GM19395 (cell line): ENCODE data around the gene SETD3.
A peak's percentile ranks its signal among the peaks of the same experiment; 100 is the strongest.

Experiments used
- ATAC-seq: cut with Tn5 transposase; IDR thresholded peaks from one replicate; pipeline ENCODE4 v1.9.1; 2021; ENCODE audit warnings: mild to moderate bottlenecking, moderate library complexity; ENCODE audit not compliant: unreplicated experiment

The SETD3 gene

GRCh38 chr14:99401211-99401610 lies 79.4 kb downstream of the SETD3 start:
- no peak for ATAC-seq

DNA sequence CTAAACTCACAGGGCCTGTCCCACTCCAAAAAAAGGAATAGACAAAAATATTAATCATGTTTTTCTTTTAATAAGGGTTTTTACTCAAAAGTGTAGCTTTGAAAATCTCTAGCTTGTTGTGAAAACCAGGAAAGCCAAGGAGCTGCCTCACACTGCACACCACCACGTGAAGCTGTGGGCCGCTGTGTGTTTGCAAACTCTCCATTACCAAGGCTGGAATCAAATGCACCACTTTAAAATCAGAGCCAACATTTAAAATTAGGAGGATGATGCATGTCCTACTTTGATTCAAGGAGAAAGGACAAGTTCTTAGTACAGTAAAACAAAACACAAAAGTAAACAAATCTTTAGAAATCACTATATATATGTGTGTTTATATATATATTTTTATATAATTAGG lies 83.0 kb downstream of the SETD3 start:
- no peak for ATAC-seq

DNA sequence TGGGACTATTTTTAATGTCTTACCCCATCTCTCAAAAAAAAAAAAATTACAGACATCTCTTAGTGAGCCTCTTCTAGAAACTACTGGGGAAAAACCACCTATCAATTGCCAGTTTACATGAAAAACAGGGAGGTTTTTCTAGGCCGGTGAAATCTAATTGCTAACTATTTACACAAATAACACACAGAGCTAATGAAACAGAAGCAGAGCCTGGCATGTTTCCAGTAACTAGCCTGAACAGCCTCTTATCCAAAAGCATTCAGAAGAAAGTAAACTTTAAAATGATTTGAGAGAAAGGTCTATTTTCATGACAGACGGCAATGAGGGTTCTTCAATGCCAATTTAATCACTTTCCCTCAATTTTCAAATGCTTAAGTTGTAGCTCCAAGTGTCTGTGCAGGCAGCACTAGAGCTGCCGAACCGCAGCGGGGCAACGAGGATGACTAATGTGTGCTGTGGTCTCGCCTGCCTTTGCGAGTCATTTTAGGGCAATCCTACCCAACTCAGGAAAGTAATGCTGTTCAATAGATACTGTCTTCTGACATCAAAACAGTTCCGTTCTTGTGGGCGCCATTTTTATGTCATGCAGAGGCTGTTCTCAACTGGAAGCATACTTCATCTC lies 84.6 kb downstream of the SETD3 start:
- ATAC-seq = no peak

DNA sequence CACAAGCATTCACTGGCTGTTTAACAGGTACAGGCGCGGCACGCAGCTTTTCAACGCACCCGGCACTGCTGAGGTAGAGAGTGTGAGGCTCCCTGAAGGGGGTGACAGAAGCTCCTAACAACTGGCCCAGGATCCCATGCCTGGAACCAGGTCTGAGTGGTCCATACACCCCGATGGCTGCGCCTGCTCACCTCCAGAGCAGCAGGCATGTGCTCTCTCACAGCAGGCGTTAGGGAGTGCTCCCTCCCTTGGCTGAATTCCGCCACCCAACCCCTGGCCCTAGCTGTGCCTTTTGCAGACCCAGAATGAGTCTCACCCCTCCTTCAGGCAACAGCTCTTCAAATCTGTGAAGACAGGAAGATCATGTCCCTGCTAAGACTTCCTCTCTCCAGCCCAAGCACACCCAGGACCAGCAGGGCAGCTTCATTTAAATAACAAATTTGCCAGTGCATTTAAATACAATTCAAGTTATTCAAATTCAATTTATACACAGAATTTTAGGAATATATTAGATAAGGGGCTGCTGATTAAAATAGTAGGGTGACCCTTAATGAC lies 86.0 kb downstream of the SETD3 start:
- ATAC-seq = no peak

GRCh38 chr14:99393059-99393655 lies 87.5 kb downstream of the SETD3 start:
- ATAC-seq = no peak

DNA sequence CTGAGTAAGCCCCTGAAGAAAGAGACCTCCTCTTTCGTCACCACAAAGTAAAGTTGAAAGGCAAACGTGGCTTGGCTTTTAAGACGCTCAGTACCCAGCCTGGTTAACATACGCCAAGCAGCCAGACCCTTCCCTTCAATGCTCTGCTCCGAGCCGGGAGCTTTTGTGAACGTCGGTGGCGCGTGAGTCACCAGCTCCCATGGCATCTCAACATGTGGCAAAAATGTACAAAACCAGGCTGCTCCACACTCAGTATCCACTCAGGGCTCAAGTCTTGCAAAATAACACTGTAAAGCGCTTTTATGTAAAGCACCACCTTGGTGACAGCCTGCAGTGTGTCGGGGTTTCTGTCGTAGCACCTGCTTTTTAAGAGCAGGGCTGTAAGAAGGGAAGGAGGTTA lies 89.0 kb downstream of the SETD3 start:
- ATAC-seq = no peak

- ATAC-seq = peak; percentile 51
Measured at GRCh38 chr14:99389174-99389826, 91.4 kb downstream of the SETD3 start.

DNA sequence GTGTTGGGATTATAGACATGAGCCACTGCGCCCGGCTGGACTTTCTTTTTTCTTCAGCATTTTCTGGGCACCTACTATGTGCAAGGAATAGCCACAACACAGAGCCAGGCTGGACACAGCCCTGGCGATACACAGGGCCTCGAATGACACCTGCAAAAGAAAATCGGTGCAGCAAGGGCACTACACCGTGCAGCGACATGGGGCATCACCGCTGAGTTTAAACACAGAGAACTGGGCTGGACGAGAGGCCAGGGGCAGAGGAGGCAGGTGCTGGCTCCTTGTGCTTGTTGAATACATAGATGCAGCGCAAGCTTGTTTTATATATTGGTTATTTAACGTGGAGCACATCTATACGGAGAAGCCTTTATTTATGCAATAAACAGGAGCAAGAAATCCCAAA lies 92.4 kb downstream of the SETD3 start:
- no peak for ATAC-seq

DNA sequence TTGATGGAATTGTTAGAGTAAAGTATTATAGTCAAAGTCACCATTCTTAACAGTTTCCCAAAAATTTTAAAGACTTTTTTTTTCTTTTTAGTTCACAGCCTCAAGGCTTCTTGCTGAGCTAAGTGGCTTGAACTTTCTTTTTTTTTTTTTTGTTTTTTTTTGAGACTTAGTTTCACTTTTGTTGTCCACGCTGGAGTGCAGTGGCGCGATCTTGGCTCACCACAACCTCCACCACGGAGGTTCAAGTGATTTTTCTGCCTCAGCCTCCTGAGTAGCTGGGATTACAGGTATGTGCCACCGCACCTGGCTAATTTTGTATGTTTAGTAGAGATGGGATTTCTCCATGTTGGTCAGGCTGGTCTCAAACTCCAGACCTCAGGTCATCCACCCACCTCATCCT lies 92.8 kb downstream of the SETD3 start:
- no peak for ATAC-seq

GRCh38 chr14:99384450-99385417 lies 95.9 kb downstream of the SETD3 start:
- no peak for ATAC-seq

- no peak for ATAC-seq
Measured at GRCh38 chr14:99383472-99384449, 96.9 kb downstream of the SETD3 start.

- ATAC-seq = no peak
Measured at GRCh38 chr14:99382781-99383471, 97.7 kb downstream of the SETD3 start.

- no peak for ATAC-seq
Measured at GRCh38 chr14:99382071-99382470, 98.6 kb downstream of the SETD3 start.

- no peak for ATAC-seq
Measured at GRCh38 chr14:99381688-99382060, 99.0 kb downstream of the SETD3 start.

DNA sequence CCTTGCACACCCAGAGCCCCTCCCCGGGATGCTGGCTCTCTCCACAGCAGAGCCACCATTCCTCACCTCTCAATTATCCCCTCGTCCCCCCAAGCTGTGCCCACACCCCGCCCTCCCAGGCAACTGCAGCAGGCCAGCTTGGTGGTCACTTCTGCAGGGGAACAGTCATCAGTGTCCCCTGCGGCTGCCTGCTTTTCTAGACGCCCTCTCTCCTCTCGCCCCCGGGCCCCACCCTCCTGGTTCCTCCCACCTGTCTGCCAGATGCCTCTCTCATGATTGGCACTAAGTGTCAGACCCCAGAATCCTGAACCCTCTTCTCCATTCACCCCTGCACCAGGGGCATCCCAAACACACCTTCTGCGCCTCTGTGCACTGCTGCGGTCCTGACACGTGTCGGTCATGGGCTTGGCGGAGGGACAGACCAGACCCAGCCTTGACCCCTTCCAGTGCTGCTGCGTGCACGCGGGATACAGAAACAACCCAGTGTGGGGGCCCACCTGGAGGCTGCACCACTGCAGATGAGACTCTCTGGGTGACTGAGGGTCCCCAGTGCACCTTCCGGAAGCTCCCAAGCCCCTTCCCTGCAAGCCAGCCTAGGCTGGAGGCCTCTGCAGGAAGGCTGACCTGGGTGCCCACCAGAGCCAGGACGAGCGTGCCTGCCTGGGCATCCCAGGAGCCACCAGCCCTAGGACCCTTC lies 99.5 kb downstream of the SETD3 start:
- no peak for ATAC-seq

- no peak for ATAC-seq
Measured at GRCh38 chr14:99380402-99380801, 100.3 kb downstream of the SETD3 start.

- no peak for ATAC-seq
Measured at GRCh38 chr14:99378782-99379214, 101.9 kb downstream of the SETD3 start.

GRCh38 chr14:99377951-99378350 lies 102.7 kb downstream of the SETD3 start:
- ATAC-seq = no peak

GRCh38 chr14:99374964-99375363 lies 105.7 kb downstream of the SETD3 start:
- ATAC-seq = no peak
